ENCODE measurements around the gene SLC66A1. TPM values are rescaled to one million over a fixed set of nuclear protein-coding genes. Genes with fewer than 3 reads are reported as not detected.

SLC66A1 gene
- total and polyA plus RNA-seq, 4 experiments from 2014 or later: 3.0 to 10.2 (median 6.1) TPM

- H3K4me1 Mint-ChIP-seq: peaks cover 11 to 19% (median 16%) of the 10 kb centered on the region in 4 donors
- no peaks in the 10 kb centered on the region for H3K9me3 Mint-ChIP-seq
- ChIA-PET POLR2A (ENCODE audit: partially characterized antibody) (no interaction called here), CTCF (ENCODE audit: partially characterized antibody) (interaction anchor here (0.8 to 1.0 kb wide), 2 partner anchors 14 to 304 kb away, joined by 3 to 4 read pairs; no protein-coding TSS in a partner anchor)
- H3K4me1 ChIP-seq (ENCODE audit: insufficient read depth, low read length): peaks cover 14% of the 10 kb centered on the region
- H3K27me3 ChIP-seq (ENCODE audit: insufficient read depth, low read length): no peaks in the 10 kb centered on the region
- peaks cover 36 to 63% of the 10 kb centered on the region in 2 donors for H3K36me3 Mint-ChIP-seq
- H3K4me3 Mint-ChIP-seq: no peak overlapping the region
- peak overlapping the region in 1 of 7 donors; percentile 51 for H3K27ac Mint-ChIP-seq
- peaks cover 61% of the 10 kb centered on the region for H3K36me3 ChIP-seq (ENCODE audit: insufficient read depth, low read length)
- H3K27me3 Mint-ChIP-seq: no peaks in the 10 kb centered on the region
- no peak for DNase-seq
- no peak overlapping the region for H3K27ac ChIP-seq (ENCODE audit: low read depth, low read length)
- H3K4me3 ChIP-seq (ENCODE audit: low read length in 2 of 2): no peak overlapping the region
- intact Hi-C loops (cut with micrococcal nuclease): no loop called here
- no peaks in the 10 kb centered on the region for H3K9me3 ChIP-seq (ENCODE audit: control insufficient read depth in 1 of 2, low read length in 2 of 2)
Observed at GRCh38 chr1:19356266-19356665, 44.1 kb downstream of the SLC66A1 start.

DNA sequence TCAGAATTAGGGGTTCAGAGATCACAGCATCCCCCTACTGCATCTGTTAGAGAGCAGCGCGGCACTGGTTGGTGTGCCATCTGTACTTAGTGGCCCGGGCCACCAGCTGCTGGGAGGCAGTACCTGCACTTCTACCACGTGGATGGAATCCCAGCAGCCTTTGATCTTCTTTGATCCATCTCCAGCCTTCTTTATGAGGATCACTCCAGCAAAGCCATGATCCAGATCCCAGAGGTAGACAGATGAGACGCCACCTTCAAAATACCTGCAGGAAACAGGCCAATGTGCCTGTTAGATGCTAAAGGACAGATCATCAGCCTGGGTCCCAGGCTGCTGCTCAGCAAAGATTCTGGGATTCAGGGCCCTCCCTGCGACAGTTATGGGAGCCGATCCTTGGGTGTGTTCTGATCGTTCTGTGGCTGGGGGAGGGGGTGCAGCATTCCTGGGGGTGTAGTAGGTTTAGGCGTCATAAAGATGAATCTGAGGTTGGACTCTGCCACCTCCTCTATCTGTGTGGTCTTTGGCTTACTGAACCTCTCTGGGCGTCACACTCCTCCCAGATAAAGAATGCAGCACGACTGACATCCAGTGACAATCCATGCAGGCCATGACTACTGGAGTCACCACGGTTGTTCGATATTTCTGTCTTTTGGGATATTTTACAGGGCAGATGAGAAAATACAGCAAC is 45.3 kb downstream of the SLC66A1 start:
- intact Hi-C loops (cut with micrococcal nuclease): no loop called here
- ChIA-PET CTCF (ENCODE audit: partially characterized antibody) (no interaction called here), POLR2A (ENCODE audit: partially characterized antibody) (no interaction called here)
- H3K4me1 Mint-ChIP-seq: peaks cover 13 to 30% (median 24%) of the 10 kb centered on the region in 4 donors
- H3K9me3 Mint-ChIP-seq: no peaks in the 10 kb centered on the region
- H3K36me3 Mint-ChIP-seq: peaks cover 28 to 52% of the 10 kb centered on the region in 2 donors
- no peaks in the 10 kb centered on the region for H3K27me3 Mint-ChIP-seq
- peaks cover 50% of the 10 kb centered on the region for H3K36me3 ChIP-seq (ENCODE audit: insufficient read depth, low read length)
- peak overlapping the region in 1 of 8 donors; percentile 26 for H3K4me3 Mint-ChIP-seq
- peak overlapping the region in 3 of 7 donors; percentile 21 to 55 (median 22) for H3K27ac Mint-ChIP-seq
- H3K4me1 ChIP-seq (ENCODE audit: insufficient read depth, low read length): peaks cover 20% of the 10 kb centered on the region
- no peaks in the 10 kb centered on the region for H3K9me3 ChIP-seq (ENCODE audit: control insufficient read depth in 1 of 2, low read length in 2 of 2)
- no peak overlapping the region for H3K27ac ChIP-seq (ENCODE audit: low read depth, low read length)
- no peaks in the 10 kb centered on the region for H3K27me3 ChIP-seq (ENCODE audit: insufficient read depth, low read length)
- no peak overlapping the region for H3K4me3 ChIP-seq (ENCODE audit: low read length in 2 of 2)
- DNase-seq: no peak

DNA sequence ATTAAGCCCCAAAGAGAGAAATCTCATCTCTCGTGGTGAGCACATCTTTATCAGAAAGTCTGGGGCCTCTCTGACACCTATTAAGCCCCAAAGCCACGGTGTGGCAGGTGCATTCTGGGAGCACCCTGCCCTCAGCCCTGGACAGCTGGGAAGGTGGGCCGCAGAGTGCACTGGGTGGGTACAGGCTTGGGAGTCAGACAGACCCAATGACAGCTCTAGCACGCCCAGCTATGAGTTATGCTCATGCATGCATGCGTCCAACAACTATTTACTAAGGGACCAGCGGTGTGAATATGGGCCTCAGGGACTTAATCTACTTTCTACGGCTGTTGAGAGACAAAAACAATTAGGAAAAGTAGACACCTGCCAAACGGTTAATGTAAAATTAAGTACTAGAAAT is 46.6 kb downstream of the SLC66A1 start:
- POLR2A ChIA-PET (ENCODE audit: partially characterized antibody): no interaction called here
- peaks cover 20% of the 10 kb centered on the region for H3K4me1 ChIP-seq (ENCODE audit: insufficient read depth, low read length)
- peaks cover 38% of the 10 kb centered on the region for H3K36me3 ChIP-seq (ENCODE audit: insufficient read depth, low read length)
- no peak overlapping the region for H3K27ac ChIP-seq (ENCODE audit: low read depth, low read length)
- CTCF ChIA-PET (ENCODE audit: partially characterized antibody): no interaction called here
- H3K27me3 ChIP-seq (ENCODE audit: insufficient read depth, low read length): no peaks in the 10 kb centered on the region
- H3K9me3 ChIP-seq (ENCODE audit: control insufficient read depth in 1 of 2, low read length in 2 of 2): no peaks in the 10 kb centered on the region
- no peak overlapping the region for H3K4me3 Mint-ChIP-seq
- peak overlapping the region in 3 of 7 donors; percentile 8 to 76 (median 12) for H3K27ac Mint-ChIP-seq
- H3K4me1 Mint-ChIP-seq: peaks cover 19 to 43% (median 31%) of the 10 kb centered on the region in 4 donors
- no peaks in the 10 kb centered on the region for H3K27me3 Mint-ChIP-seq
- intact Hi-C loops (cut with micrococcal nuclease): no loop called here
- no peak for DNase-seq
- H3K9me3 Mint-ChIP-seq: no peaks in the 10 kb centered on the region
- peaks cover 23 to 50% of the 10 kb centered on the region in 2 donors for H3K36me3 Mint-ChIP-seq
- H3K4me3 ChIP-seq (ENCODE audit: low read length in 2 of 2): no peak overlapping the region

DNA sequence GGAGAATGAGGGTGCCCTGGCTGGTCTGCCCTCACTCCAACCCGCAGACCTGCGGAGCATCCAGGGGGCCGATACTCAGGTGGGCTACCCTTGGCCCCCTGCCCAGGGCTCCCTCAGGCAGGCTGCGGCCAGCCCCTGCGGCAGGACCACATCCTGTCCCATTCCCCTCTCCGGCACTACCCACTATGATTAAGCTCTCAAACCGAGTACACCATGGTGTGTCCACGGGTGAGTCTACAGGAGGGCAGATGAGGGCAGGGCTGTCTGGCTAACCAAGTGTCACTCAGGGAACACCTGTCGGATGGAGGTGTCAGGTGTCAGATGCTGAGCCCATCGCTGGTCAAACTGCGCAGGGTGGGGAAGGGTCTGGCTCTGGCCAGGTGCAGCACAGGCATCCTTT is 47.2 kb downstream of the SLC66A1 start:
- intact Hi-C loops (cut with micrococcal nuclease): no loop called here
- Histone ChIP-seq H3K4me1 (ENCODE audit: insufficient read depth, low read length) (peaks cover 20% of the 10 kb centered on the region), H3K27ac (ENCODE audit: low read depth, low read length) (no peak overlapping the region), H3K4me3 (ENCODE audit: low read length in 2 of 2) (no peak overlapping the region), H3K36me3 (ENCODE audit: insufficient read depth, low read length) (peaks cover 35% of the 10 kb centered on the region), H3K9me3 (ENCODE audit: control insufficient read depth in 1 of 2, low read length in 2 of 2) (no peaks in the 10 kb centered on the region), H3K27me3 (ENCODE audit: insufficient read depth, low read length) (no peaks in the 10 kb centered on the region)
- POLR2A ChIA-PET (ENCODE audit: partially characterized antibody): no interaction called here
- Mint-ChIP-seq H3K36me3 (peaks cover 19 to 49% of the 10 kb centered on the region in 2 donors), H3K27ac (peak overlapping the region in 4 of 7 donors; percentile 18 to 81 (median 66)), H3K27me3 (no peaks in the 10 kb centered on the region), H3K4me3 (no peak overlapping the region), H3K9me3 (no peaks in the 10 kb centered on the region), H3K4me1 (peaks cover 19 to 49% (median 35%) of the 10 kb centered on the region in 4 donors)
- CTCF ChIA-PET (ENCODE audit: partially characterized antibody): no interaction called here
- DNase-seq: no peak

- Histone ChIP-seq H3K27me3 (ENCODE audit: insufficient read depth, low read length) (no peaks in the 10 kb centered on the region), H3K27ac (ENCODE audit: low read depth, low read length) (no peak overlapping the region), H3K9me3 (ENCODE audit: control insufficient read depth in 1 of 2, low read length in 2 of 2) (no peaks in the 10 kb centered on the region), H3K4me3 (ENCODE audit: low read length in 2 of 2) (no peak overlapping the region), H3K4me1 (ENCODE audit: insufficient read depth, low read length) (peaks cover 20% of the 10 kb centered on the region), H3K36me3 (ENCODE audit: insufficient read depth, low read length) (peaks cover 30% of the 10 kb centered on the region)
- POLR2A ChIA-PET (ENCODE audit: partially characterized antibody): no interaction called here
- Mint-ChIP-seq H3K4me1 (peaks cover 23 to 55% (median 39%) of the 10 kb centered on the region in 4 donors), H3K27ac (peak overlapping the region; percentile 60 to 82 (median 67)), H3K36me3 (peaks cover 17 to 47% of the 10 kb centered on the region in 2 donors), H3K27me3 (no peaks in the 10 kb centered on the region), H3K4me3 (peak overlapping the region in 3 of 8 donors; percentile 4 to 73 (median 39)), H3K9me3 (no peaks in the 10 kb centered on the region)
- CTCF ChIA-PET (ENCODE audit: partially characterized antibody): no interaction called here
- no peak for DNase-seq
- intact Hi-C loops (cut with micrococcal nuclease): no loop called here
Observed at GRCh38 chr1:19360016-19360415, 47.9 kb downstream of the SLC66A1 start.

DNA sequence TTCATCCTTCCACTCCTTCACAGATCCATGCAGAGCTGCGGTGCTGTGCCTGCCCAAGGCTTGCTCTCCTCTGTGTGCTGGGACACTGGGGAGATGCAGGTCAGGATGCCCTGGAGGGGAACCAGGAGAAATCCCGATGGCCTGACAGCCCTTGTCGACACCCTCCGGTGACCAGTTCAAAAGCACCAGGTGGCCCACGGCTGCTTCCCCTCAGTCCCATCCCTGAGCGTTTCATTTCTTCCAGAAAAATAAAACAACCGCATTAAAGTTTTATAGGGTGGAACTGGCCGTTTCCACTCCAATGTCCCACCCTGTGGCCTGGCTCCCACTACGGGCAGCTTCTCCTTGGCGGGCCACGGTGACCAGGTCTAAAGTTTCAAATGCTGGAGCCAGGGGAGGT is 48.3 kb downstream of the SLC66A1 start:
- POLR2A ChIA-PET (ENCODE audit: partially characterized antibody): no interaction called here
- peaks cover 26 to 59% (median 43%) of the 10 kb centered on the region in 4 donors for H3K4me1 Mint-ChIP-seq

DNA sequence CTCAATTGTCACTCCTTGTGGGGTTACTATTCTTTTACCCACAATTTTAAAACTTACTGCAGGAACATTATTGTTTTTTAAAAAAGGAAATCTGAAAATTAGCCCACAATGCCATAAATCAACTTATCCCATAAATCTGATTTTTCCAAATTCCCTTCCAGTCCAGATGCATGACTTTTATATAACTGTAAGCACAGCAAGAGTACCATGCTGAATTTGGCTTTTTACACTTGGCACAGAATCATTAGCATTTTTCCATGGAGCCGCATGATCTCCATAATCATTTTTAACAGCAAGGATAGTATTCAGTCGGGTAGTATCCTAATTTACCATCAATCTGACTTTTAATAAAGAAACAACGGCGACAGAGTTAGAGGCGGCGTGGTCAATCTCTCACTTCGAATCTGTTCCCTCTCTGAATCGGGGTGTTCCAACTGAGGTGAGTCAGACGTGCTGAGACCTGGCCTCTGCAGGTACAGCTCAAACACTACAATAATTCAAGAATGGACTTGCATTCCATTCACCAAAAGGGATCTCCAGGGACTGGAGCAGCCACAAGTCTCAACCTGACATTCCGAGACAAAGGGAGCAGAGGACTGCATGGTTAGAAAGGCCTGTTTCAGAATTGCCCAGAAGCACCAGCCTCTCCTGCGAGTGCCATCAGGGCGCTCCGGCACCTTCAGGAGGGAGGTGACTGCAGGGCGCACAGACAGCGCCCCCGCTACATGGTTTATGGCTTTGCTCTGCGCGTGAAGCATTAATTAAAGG is 48.9 kb downstream of the SLC66A1 start:
- POLR2A ChIA-PET (ENCODE audit: partially characterized antibody): no interaction called here
- intact Hi-C loops (cut with micrococcal nuclease): no loop called here

More for the DNA sequence above, 48.3 kb downstream of the SLC66A1 start:
- H3K4me3 ChIP-seq (ENCODE audit: low read length in 2 of 2): no peak overlapping the region
- peaks cover 20% of the 10 kb centered on the region for H3K4me1 ChIP-seq (ENCODE audit: insufficient read depth, low read length)
- H3K36me3 Mint-ChIP-seq: peaks cover 19 to 48% of the 10 kb centered on the region in 2 donors
- H3K36me3 ChIP-seq (ENCODE audit: insufficient read depth, low read length): peaks cover 28% of the 10 kb centered on the region
- intact Hi-C loops (cut with micrococcal nuclease): no loop called here
- H3K27ac ChIP-seq (ENCODE audit: low read depth, low read length): no peak overlapping the region
- H3K27me3 ChIP-seq (ENCODE audit: insufficient read depth, low read length): no peaks in the 10 kb centered on the region
- H3K27ac Mint-ChIP-seq: peak overlapping the region in 3 of 7 donors; percentile 39 to 67 (median 51)
- H3K27me3 Mint-ChIP-seq: no peaks in the 10 kb centered on the region
- no peak for DNase-seq
- no peaks in the 10 kb centered on the region for H3K9me3 ChIP-seq (ENCODE audit: control insufficient read depth in 1 of 2, low read length in 2 of 2)
- H3K9me3 Mint-ChIP-seq: no peaks in the 10 kb centered on the region
- CTCF ChIA-PET (ENCODE audit: partially characterized antibody): interaction anchor here (0.6 kb wide), 1 partner anchor 27 kb away, joined by 3 read pairs; no protein-coding TSS in a partner anchor
- H3K4me3 Mint-ChIP-seq: peak overlapping the region in 1 of 8 donors; percentile 26

More for the DNA sequence above, 48.9 kb downstream of the SLC66A1 start:
- H3K36me3 Mint-ChIP-seq: peaks cover 13 to 45% of the 10 kb centered on the region in 2 donors
- H3K4me3 ChIP-seq (ENCODE audit: low read length in 2 of 2): no peak overlapping the region
- no peak overlapping the region for H3K27ac ChIP-seq (ENCODE audit: low read depth, low read length)
- H3K4me1 ChIP-seq (ENCODE audit: insufficient read depth, low read length): peaks cover 20% of the 10 kb centered on the region
- H3K27ac Mint-ChIP-seq: peak overlapping the region; percentile 15 to 67 (median 54)
- no peaks in the 10 kb centered on the region for H3K27me3 Mint-ChIP-seq
- no peaks in the 10 kb centered on the region for H3K27me3 ChIP-seq (ENCODE audit: insufficient read depth, low read length)
- no peaks in the 10 kb centered on the region for H3K9me3 Mint-ChIP-seq
- H3K9me3 ChIP-seq (ENCODE audit: control insufficient read depth in 1 of 2, low read length in 2 of 2): no peaks in the 10 kb centered on the region
- peaks cover 29 to 65% (median 44%) of the 10 kb centered on the region in 4 donors for H3K4me1 Mint-ChIP-seq
- H3K36me3 ChIP-seq (ENCODE audit: insufficient read depth, low read length): peaks cover 22% of the 10 kb centered on the region
- CTCF ChIA-PET (ENCODE audit: partially characterized antibody): interaction anchor here (0.6 kb wide), 1 partner anchor 27 kb away, joined by 3 read pairs; no protein-coding TSS in a partner anchor
- peak overlapping the region in 4 of 8 donors; percentile 0 to 26 (median 4) for H3K4me3 Mint-ChIP-seq
- DNase-seq: no peak

Data from CD4-positive, alpha-beta memory T cell (primary cell).